Nephron (organoid): ENCODE data around the gene CNDP1.

Experiments
- H3K27ac Mint-ChIP-seq, 3 experiments: 2 replicates each; pipeline ENCODE4 v1.8.0; 2020; ENCODE audit warnings: mixed read lengths in 3 of 3, mild to moderate bottlenecking in 2 of 3, moderate library complexity in 1 of 3
- H3K27me3 Mint-ChIP-seq: 2 replicates; pipeline ENCODE4 v1.8.0; 2021; ENCODE audit warnings: low read depth, mild to moderate bottlenecking, moderate library complexity, mixed read lengths
- H3K36me3 Mint-ChIP-seq: 2 replicates; pipeline ENCODE4 v1.8.0; 2020; ENCODE audit warnings: low read depth, mixed read lengths
- H3K4me1 Mint-ChIP-seq: 2 replicates; pipeline ENCODE4 v1.8.0; 2020; ENCODE audit warnings: mixed read lengths
- H3K4me3 Mint-ChIP-seq, 3 experiments: 2 replicates each; pipeline ENCODE4 v1.8.0; 2020; ENCODE audit warnings: mild to moderate bottlenecking in 3 of 3, mixed read lengths in 3 of 3, moderate library complexity in 2 of 3
- H3K9me3 Mint-ChIP-seq: 2 replicates; pipeline ENCODE4 v1.8.0; 2020; ENCODE audit warnings: mixed read lengths
- CTCF ChIP-seq, 3 experiments: fragments of 200-600 bp; sonication (generic); IDR thresholded peaks; one replicate each; pipeline ENCODE4 v1.5.0; 2021; ENCODE audit warnings: antibody characterized with exemption in 3 of 3; ENCODE audit not compliant: unreplicated experiment in 3 of 3

The CNDP1 gene

DNA sequence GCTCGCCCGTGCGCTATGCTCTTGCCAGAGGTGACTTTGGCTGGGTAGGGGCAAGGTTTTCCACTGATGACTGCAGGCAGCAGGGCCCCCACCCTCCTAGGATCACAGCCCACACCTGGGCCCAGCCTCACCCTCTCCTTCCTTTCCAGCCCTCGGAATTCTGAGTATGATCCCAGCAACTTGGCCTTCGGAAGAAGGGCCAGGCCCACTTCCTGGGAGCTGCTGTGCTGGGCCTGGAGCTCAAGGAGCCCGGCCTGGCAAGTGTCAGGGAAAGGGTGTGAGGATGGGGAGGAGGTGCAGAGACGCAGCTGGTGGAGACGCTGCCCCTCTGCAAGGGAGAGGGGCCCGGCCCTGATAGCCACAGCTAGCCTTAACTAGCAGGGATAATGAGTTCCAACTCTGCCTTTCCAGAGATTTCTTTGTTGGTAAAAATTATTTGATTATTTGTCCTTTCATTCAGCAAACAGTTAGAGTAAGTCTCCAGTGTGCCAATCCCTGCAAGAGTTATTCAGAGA, 1.7 kb upstream of the CNDP1 start:
- no peaks in the 10 kb centered on the region for H3K36me3 Mint-ChIP-seq
- H3K4me1 Mint-ChIP-seq, result no peaks in the 10 kb centered on the region
- no peak overlapping the region for H3K4me3 Mint-ChIP-seq
- H3K27ac Mint-ChIP-seq, result no peak overlapping the region
- peaks cover 12% of the 10 kb centered on the region for H3K9me3 Mint-ChIP-seq
- H3K27me3 Mint-ChIP-seq, result no peaks in the 10 kb centered on the region
- no peak for TF ChIP-seq CTCF (IDR thresholded peaks at IDR 0.05; ENCODE audit: unreplicated experiment in 3 of 3)

DNA sequence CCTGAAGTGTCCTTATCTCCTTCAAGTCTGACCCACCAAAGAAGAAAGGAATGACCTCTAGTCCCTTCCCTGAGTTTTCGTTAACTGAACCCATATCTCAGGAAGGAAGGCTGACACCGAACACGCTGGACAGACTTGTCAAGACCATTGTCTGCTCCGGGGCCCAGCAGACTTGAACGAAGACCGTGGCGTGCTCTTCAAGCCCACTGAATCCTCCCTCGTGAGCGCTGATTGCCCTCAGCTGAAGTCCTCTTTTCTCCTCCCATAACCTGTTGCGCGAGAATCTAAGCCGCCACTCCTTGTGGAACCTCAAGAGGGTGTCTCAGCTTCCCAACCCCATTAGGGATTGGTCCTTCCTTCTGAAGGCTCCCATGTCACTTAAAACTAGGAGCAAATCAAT, 634 bp upstream of the CNDP1 start:
- Mint-ChIP-seq H3K27me3 (no peaks in the 10 kb centered on the region), H3K27ac (no peak overlapping the region), H3K36me3 (no peaks in the 10 kb centered on the region), H3K4me3 (no peak overlapping the region), H3K9me3 (peaks cover 12% of the 10 kb centered on the region), H3K4me1 (no peaks in the 10 kb centered on the region)
- no peak for TF ChIP-seq CTCF (IDR thresholded peaks at IDR 0.05; ENCODE audit: unreplicated experiment in 3 of 3)

- Mint-ChIP-seq H3K36me3 (no peaks in the 10 kb centered on the region), H3K27ac (no peak overlapping the region), H3K27me3 (no peaks in the 10 kb centered on the region), H3K4me1 (no peaks in the 10 kb centered on the region), H3K9me3 (peaks cover 12% of the 10 kb centered on the region), H3K4me3 (no peak overlapping the region)
- TF ChIP-seq CTCF (IDR thresholded peaks at IDR 0.05; ENCODE audit: unreplicated experiment in 3 of 3), result no peak
Measured at GRCh38 chr18:74534981-74535649, 815 bp downstream of the CNDP1 start.

DNA sequence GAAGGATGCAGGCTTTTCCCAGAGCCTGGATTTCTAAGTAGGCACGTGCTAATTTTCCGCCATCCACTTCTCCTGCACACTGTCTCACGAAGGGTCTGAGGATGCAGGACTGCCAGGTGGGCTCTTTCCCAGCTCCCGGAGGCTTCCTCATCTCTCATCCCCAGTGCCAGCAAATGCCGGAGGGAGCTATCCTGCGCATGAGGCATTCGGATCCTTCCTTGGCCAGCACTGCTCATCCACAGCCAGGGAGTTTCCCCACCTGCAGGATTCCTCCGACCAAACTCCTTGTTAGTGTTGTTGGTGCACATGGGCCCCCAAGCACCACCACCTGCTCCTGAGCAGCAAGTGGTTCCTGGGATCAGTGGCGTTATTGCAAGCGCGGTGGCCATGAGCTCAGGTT, 5.0 kb downstream of the CNDP1 start:
- H3K4me1 Mint-ChIP-seq, result peaks cover 6% of the 10 kb centered on the region
- H3K4me3 Mint-ChIP-seq, result no peak overlapping the region
- no peak for TF ChIP-seq CTCF (IDR thresholded peaks at IDR 0.05; ENCODE audit: unreplicated experiment in 3 of 3)
- H3K27ac Mint-ChIP-seq, result no peak overlapping the region
- no peaks in the 10 kb centered on the region for H3K36me3 Mint-ChIP-seq
- H3K27me3 Mint-ChIP-seq, result no peaks in the 10 kb centered on the region
- peaks cover 12% of the 10 kb centered on the region for H3K9me3 Mint-ChIP-seq

GRCh38 chr18:74540652-74541421, 6.5 kb downstream of the CNDP1 start:
- no peak overlapping the region for H3K4me3 Mint-ChIP-seq
- H3K9me3 Mint-ChIP-seq, result peaks cover 10% of the 10 kb centered on the region
- peak overlapping the region; percentile 80 to 87 (median 84) for H3K27ac Mint-ChIP-seq
- H3K27me3 Mint-ChIP-seq, result no peaks in the 10 kb centered on the region
- peaks cover 6% of the 10 kb centered on the region for H3K4me1 Mint-ChIP-seq
- no peak for TF ChIP-seq CTCF (IDR thresholded peaks at IDR 0.05; ENCODE audit: unreplicated experiment in 3 of 3)
- no peaks in the 10 kb centered on the region for H3K36me3 Mint-ChIP-seq
